HG03108 (cell line): ENCODE measurements around the gene CAMK2A.

Experiments
- ATAC-seq: cut with Tn5 transposase; IDR thresholded peaks from one replicate; pipeline ENCODE4 v1.9.1; 2021; ENCODE audit warnings: moderate library complexity; ENCODE audit not compliant: unreplicated experiment

The CAMK2A gene

GRCh38 chr5:150189728-150190502, 99.7 kb downstream of the CAMK2A start, which contains the start of gene SLC6A7:
SLC6A7 (plus strand) TSS chr5:150190062; CDS start chr5:150190328, 266 bp downstream.
- ATAC-seq, result no peak

DNA sequence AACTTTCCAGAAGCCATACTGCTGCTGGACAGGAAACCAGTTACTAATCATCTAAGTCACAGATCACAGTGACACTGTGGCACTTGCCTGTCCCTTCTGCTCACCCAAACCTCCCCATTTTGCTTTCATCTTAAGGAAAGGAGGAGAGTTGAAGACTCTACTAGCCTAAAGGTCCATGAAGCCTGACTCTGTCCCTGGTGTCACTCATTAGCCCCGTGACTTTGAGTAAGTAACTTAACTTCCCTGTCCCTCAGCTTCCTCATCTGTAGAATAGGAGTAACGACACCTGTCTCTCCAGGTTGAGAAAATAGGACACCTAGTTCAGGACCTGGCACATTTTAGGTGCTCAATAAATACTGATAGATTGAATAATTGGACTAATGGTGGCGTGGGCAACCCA, 100.2 kb downstream of the CAMK2A start:
- no peak for ATAC-seq

GRCh38 chr5:150188146-150188842, 101.3 kb downstream of the CAMK2A start:
- ATAC-seq, result no peak

GRCh38 chr5:150186897-150187296, 102.7 kb downstream of the CAMK2A start:
- ATAC-seq, result no peak

GRCh38 chr5:150186137-150186536, 103.4 kb downstream of the CAMK2A start:
- no peak for ATAC-seq

DNA sequence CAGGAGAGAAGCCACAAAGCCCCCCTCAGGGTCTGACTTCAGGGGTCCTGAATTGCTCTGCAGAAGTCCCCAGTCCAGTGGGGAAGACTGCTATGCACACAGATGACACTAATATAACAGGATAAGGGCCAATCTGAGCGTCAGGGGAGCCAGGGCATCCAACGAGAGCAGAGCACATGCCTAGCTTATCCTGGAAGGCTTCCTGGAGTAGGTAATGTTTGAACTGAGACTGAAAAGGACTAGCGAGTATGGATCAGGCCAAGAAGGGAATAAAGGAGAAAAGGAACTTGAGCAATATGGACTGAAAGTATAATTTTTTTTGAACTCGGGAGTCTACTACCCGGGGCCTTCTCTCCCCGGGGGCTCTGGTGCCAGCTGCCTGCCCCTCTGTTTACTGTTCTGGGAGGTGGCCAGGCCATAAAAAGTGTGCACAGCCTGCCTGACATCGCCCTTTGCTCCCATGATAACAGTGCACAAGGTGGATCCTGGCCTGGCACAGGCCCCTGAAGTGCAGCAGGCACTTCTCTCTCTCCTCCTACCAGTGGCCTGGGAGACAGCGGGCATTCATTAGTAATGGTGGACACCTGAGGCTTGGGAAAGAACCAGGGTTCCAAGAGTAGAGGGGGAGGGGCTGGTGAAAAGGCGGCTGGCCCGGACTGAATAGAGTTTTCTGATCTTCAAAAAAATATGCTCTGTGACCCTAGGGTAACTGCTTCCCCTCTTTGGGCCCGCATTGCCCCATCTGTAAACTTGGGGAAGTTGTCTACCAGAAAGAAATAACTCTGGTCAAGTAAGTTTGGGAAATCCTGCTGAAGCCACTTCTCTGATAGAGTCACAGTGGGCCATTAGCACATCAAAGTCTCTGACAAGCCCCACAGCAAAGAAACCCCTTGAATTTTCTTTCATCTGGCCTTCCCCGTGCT, 104.3 kb downstream of the CAMK2A start:
- ATAC-seq, result no peak

- ATAC-seq, result no peak
These were observed 105.6 kb downstream of the CAMK2A start for GRCh38 chr5:150184006-150184405.

DNA sequence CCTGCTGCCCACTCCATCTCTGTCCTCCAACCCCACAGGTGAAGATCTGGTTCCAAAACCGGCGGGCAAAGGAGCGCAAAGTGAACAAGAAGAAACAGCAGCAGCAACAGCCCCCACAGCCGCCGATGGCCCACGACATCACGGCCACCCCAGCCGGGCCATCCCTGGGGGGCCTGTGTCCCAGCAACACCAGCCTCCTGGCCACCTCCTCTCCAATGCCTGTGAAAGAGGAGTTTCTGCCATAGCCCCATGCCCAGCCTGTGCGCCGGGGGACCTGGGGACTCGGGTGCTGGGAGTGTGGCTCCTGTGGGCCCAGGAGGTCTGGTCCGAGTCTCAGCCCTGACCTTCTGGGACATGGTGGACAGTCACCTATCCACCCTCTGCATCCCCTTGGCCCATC, 106.1 kb downstream of the CAMK2A start:
- no peak for ATAC-seq

- ATAC-seq, result no peak
These were observed 106.8 kb downstream of the CAMK2A start for GRCh38 chr5:150182774-150183173.

GRCh38 chr5:150181766-150182545, 107.6 kb downstream of the CAMK2A start:
- no peak for ATAC-seq

DNA sequence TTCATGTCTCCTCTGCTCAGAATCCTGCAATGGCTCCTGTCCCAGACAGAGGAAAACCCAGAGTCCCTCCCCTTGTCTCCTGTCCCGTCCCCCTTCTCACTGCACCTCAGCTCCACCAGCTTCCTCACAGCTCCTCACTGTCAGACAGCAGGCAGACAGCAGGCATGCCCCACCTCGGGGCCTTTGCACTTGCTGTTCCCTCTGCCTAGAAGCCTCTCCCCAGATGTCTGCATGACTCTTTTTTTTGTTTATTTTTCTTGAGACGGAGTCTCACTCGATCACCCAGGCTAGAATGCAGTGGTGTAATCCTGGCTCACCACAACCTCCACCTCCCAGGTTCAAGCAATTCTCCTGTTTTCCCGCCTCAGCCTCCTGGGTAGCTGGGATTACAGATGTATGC, 108.5 kb downstream of the CAMK2A start:
- no peak for ATAC-seq

- no peak for ATAC-seq
These were observed 109.1 kb downstream of the CAMK2A start for GRCh38 chr5:150180241-150181026.

DNA sequence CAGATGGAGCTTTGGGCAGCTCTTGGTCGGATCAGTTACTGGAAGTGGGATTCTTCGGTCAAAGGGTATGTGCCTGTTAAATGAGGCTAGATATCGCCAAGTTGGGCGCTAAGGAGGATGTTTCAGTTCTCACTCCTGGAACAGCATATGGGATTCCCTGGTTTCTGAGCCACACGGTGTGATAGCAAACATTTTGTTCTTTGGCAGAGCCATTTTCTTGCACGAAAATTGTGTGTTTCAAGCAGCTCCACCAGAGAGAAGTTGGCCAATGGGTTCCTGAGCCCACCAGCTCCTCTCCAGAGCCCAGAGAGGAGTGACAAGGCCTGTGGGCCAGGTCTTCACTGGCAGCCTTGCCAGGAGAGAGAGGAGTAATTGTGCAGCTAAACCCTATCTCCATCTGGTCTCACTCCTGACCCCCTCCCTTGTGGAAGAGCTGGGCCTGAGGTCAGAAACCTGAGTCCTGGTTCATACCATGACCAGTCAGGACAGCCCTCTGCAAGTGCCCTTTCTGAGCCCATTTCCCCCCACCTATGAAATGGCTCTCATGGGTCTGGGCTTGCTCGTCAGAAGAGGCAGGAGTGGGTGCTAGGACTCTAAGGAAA, 110.5 kb downstream of the CAMK2A start:
- ATAC-seq, result no peak

DNA sequence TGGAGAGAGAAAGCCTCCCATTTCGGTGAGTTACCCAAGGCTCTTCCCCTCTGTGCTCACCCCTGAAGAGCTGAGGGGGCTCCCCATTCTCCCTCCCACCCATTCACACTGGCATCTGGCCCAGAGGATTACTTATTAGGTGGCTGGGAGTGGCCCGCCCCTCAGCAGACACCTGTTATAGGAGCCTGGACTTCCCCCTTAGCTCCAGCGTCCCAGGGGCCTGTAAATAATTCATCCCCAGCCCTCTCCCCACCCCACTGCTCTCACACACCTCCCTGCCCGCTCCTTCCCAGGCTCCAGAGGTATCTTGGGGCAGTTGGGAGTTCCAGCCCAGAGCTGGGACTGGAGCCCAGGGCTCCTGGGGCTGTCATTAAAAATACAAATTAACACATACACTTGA, 111.3 kb downstream of the CAMK2A start:
- ATAC-seq, result no peak

DNA sequence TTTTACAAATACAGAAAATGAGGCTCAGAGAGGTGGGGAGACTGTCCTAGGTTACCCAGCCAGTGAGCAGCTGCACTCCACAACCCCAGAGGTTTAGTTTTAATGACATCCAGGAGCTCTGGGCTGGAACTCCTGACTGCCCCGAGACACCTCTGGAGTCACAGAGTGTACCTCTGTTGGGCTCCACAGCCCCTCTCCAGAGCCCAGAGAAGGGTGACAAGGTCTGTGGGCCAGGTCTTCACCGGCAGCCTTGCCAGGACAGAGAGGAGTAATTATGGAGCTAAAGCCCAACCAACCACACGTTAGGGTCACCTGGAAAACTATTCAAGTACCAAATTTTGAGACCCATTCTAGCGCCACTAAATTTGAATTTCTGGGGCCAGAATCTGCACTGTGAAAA, 111.9 kb downstream of the CAMK2A start:
- ATAC-seq, result no peak

- no peak for ATAC-seq
These were observed 112.7 kb downstream of the CAMK2A start for GRCh38 chr5:150176745-150177477.

- no peak for ATAC-seq
These were observed 114.0 kb downstream of the CAMK2A start for GRCh38 chr5:150175536-150175935.

DNA sequence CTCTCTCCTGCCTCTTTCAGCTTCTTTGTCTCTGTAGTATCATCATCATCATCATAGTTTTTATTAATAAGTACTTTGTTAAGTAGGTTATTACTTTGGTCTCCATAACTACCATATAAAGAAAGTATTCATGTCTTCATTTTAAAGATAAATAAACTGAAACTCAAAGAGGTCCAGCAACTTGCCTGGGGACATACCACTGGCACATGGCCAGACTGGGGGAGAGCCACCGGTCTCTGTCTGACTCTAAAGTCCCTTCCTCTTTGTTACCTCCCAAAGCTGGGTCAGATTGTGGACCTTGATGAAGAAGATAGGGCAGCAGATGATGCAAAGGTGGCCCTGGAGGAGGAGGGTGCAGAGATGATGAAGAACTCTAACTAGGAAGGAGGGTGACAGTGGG, 114.5 kb downstream of the CAMK2A start:
- ATAC-seq, result no peak

GRCh38 chr5:150174285-150174684, 115.3 kb downstream of the CAMK2A start:
- ATAC-seq, result no peak
